ENCODE measurements around the gene KRT1.

GRCh38 chr12:52720365-52720886 is 40.2 kb upstream of the KRT1 start:
- TF ChIP-seq ELF4 (IDR thresholded peaks at IDR 0.05) (no peak), SP1 (IDR thresholded peaks at IDR 0.05) (no peak)
